ENCODE measurements around the gene ZMYND8.
"Not testable (repeated sequence)": the region's sequence is repeated elsewhere in the genome, so short reads cannot be mapped to it uniquely, and the experiment has no call there.

ZMYND8 gene

GRCh38 chr20:47295129-47295813, 61.2 kb downstream of the ZMYND8 start:
- TF ChIP-seq CTCF (IDR thresholded peaks at IDR 0.05; ENCODE audit: borderline replicate concordance, control extremely low read depth, extremely low read depth, insufficient read depth, missing control alignments): no peak
- in situ Hi-C loops (cut with MboI; ENCODE audit: low sequenced_read_pairs, unreplicated experiment): no loop called here
- DNase-seq (ENCODE audit: low spot score): no peak

- TF ChIP-seq CTCF (IDR thresholded peaks at IDR 0.05; ENCODE audit: borderline replicate concordance, control extremely low read depth, extremely low read depth, insufficient read depth, missing control alignments): no peak
- in situ Hi-C loops (cut with MboI; ENCODE audit: low sequenced_read_pairs, unreplicated experiment): no loop called here
- DNase-seq (ENCODE audit: low spot score): no peak
Observed at GRCh38 chr20:47293631-47294030, 62.9 kb downstream of the ZMYND8 start.

- no peak for TF ChIP-seq CTCF (IDR thresholded peaks at IDR 0.05; ENCODE audit: borderline replicate concordance, control extremely low read depth, extremely low read depth, insufficient read depth, missing control alignments)
- DNase-seq (ENCODE audit: low spot score): no peak
- in situ Hi-C loops (cut with MboI; ENCODE audit: low sequenced_read_pairs, unreplicated experiment): no loop called here
Observed at GRCh38 chr20:47292581-47292980, 63.9 kb downstream of the ZMYND8 start.

GRCh38 chr20:47290666-47291430, 65.7 kb downstream of the ZMYND8 start:
- in situ Hi-C loops (cut with MboI; ENCODE audit: low sequenced_read_pairs, unreplicated experiment): no loop called here
- TF ChIP-seq CTCF (IDR thresholded peaks at IDR 0.05; ENCODE audit: borderline replicate concordance, control extremely low read depth, extremely low read depth, insufficient read depth, missing control alignments): no peak
- DNase-seq (ENCODE audit: low spot score): no peak

GRCh38 chr20:47290008-47290407, 66.5 kb downstream of the ZMYND8 start:
- in situ Hi-C loops (cut with MboI; ENCODE audit: low sequenced_read_pairs, unreplicated experiment): no loop called here
- no peak for DNase-seq (ENCODE audit: low spot score)
- TF ChIP-seq CTCF (IDR thresholded peaks at IDR 0.05; ENCODE audit: borderline replicate concordance, control extremely low read depth, extremely low read depth, insufficient read depth, missing control alignments): no peak

- DNase-seq (ENCODE audit: low spot score): no peak
- no peak for TF ChIP-seq CTCF (IDR thresholded peaks at IDR 0.05; ENCODE audit: borderline replicate concordance, control extremely low read depth, extremely low read depth, insufficient read depth, missing control alignments)
- in situ Hi-C loops (cut with MboI; ENCODE audit: low sequenced_read_pairs, unreplicated experiment): no loop called here
Observed at GRCh38 chr20:47289096-47289495, 67.4 kb downstream of the ZMYND8 start.

- DNase-seq (ENCODE audit: low spot score); in situ Hi-C loops (cut with MboI; ENCODE audit: low sequenced_read_pairs, unreplicated experiment): not testable (repeated sequence)
Observed at GRCh38 chr20:47288530-47288929, 68.0 kb downstream of the ZMYND8 start.

Measured in GM13976 (cell line).